ENCODE data around the gene SESN2.

The SESN2 gene

GRCh38 chr1:28249013-28249865, 10.1 kb upstream of the SESN2 start:
- Histone ChIP-seq H3K4me1 (ENCODE audit: control insufficient read depth, insufficient read depth, low read length, poor library complexity, severe bottlenecking) (peaks cover 32% of the 10 kb centered on the region), H3K27me3 (replicated peaks; ENCODE audit: control insufficient read depth, insufficient read depth, low read length, poor library complexity, severe bottlenecking) (no peaks in the 10 kb centered on the region), H3K27ac (ENCODE audit: insufficient read depth, low read length, poor library complexity, severe bottlenecking) (peak overlapping the region; percentile 49), H3K36me3 (ENCODE audit: control insufficient read depth, insufficient read depth, low read length) (no peaks in the 10 kb centered on the region), H3K4me3 (ENCODE audit: insufficient read depth, low read depth, low read length, poor library complexity, severe bottlenecking) (peak overlapping the region; percentile 10), H3K9me3 (ENCODE audit: control insufficient read depth, low read length) (no peaks in the 10 kb centered on the region)
- no peak for DNase-seq

GRCh38 chr1:28249866-28250295, 9.4 kb upstream of the SESN2 start:
- no peaks in the 10 kb centered on the region for H3K36me3 ChIP-seq (ENCODE audit: control insufficient read depth, insufficient read depth, low read length)
- H3K4me1 ChIP-seq (ENCODE audit: control insufficient read depth, insufficient read depth, low read length, poor library complexity, severe bottlenecking): peaks cover 25% of the 10 kb centered on the region
- H3K27ac ChIP-seq (ENCODE audit: insufficient read depth, low read length, poor library complexity, severe bottlenecking): no peak overlapping the region
- H3K9me3 ChIP-seq (ENCODE audit: control insufficient read depth, low read length): no peaks in the 10 kb centered on the region
- H3K27me3 ChIP-seq (replicated peaks; ENCODE audit: control insufficient read depth, insufficient read depth, low read length, poor library complexity, severe bottlenecking): no peaks in the 10 kb centered on the region
- H3K4me3 ChIP-seq (ENCODE audit: insufficient read depth, low read depth, low read length, poor library complexity, severe bottlenecking): no peak overlapping the region
- DNase-seq: no peak

GRCh38 chr1:28256197-28256827, 3.0 kb upstream of the SESN2 start:
- Histone ChIP-seq H3K36me3 (ENCODE audit: control insufficient read depth, insufficient read depth, low read length) (no peaks in the 10 kb centered on the region), H3K4me1 (ENCODE audit: control insufficient read depth, insufficient read depth, low read length, poor library complexity, severe bottlenecking) (peaks cover 35% of the 10 kb centered on the region), H3K4me3 (ENCODE audit: insufficient read depth, low read depth, low read length, poor library complexity, severe bottlenecking) (no peak overlapping the region), H3K27me3 (replicated peaks; ENCODE audit: control insufficient read depth, insufficient read depth, low read length, poor library complexity, severe bottlenecking) (no peaks in the 10 kb centered on the region), H3K27ac (ENCODE audit: insufficient read depth, low read length, poor library complexity, severe bottlenecking) (no peak overlapping the region), H3K9me3 (ENCODE audit: control insufficient read depth, low read length) (no peaks in the 10 kb centered on the region)
- DNase-seq: no peak

GRCh38 chr1:28257736-28258135, 1.6 kb upstream of the SESN2 start:
- Histone ChIP-seq H3K4me1 (ENCODE audit: control insufficient read depth, insufficient read depth, low read length, poor library complexity, severe bottlenecking) (peaks cover 35% of the 10 kb centered on the region), H3K27ac (ENCODE audit: insufficient read depth, low read length, poor library complexity, severe bottlenecking) (no peak overlapping the region)
- DNase-seq: no peak

GRCh38 chr1:28258628-28259251, 578 bp upstream of the SESN2 start:
- Histone ChIP-seq H3K27ac (ENCODE audit: insufficient read depth, low read length, poor library complexity, severe bottlenecking) (no peak overlapping the region), H3K4me3 (ENCODE audit: insufficient read depth, low read depth, low read length, poor library complexity, severe bottlenecking) (peak overlapping the region; percentile 99), H3K27me3 (replicated peaks; ENCODE audit: control insufficient read depth, insufficient read depth, low read length, poor library complexity, severe bottlenecking) (no peaks in the 10 kb centered on the region), H3K9me3 (ENCODE audit: control insufficient read depth, low read length) (no peaks in the 10 kb centered on the region), H3K36me3 (ENCODE audit: control insufficient read depth, insufficient read depth, low read length) (no peaks in the 10 kb centered on the region), H3K4me1 (ENCODE audit: control insufficient read depth, insufficient read depth, low read length, poor library complexity, severe bottlenecking) (peaks cover 35% of the 10 kb centered on the region)
- DNase-seq: no peak

More at GRCh38 chr1:28257736-28258135, 1.6 kb upstream of the SESN2 start:
- no peak overlapping the region for H3K4me3 ChIP-seq (ENCODE audit: insufficient read depth, low read depth, low read length, poor library complexity, severe bottlenecking)
- no peaks in the 10 kb centered on the region for H3K36me3 ChIP-seq (ENCODE audit: control insufficient read depth, insufficient read depth, low read length)
- H3K9me3 ChIP-seq (ENCODE audit: control insufficient read depth, low read length): no peaks in the 10 kb centered on the region
- no peaks in the 10 kb centered on the region for H3K27me3 ChIP-seq (replicated peaks; ENCODE audit: control insufficient read depth, insufficient read depth, low read length, poor library complexity, severe bottlenecking)

GRCh38 chr1:28259934-28260802, 850 bp downstream of the SESN2 start:
- Histone ChIP-seq H3K9me3 (ENCODE audit: control insufficient read depth, low read length) (no peaks in the 10 kb centered on the region), H3K4me1 (ENCODE audit: control insufficient read depth, insufficient read depth, low read length, poor library complexity, severe bottlenecking) (peaks cover 35% of the 10 kb centered on the region), H3K27me3 (replicated peaks; ENCODE audit: control insufficient read depth, insufficient read depth, low read length, poor library complexity, severe bottlenecking) (no peaks in the 10 kb centered on the region), H3K4me3 (ENCODE audit: insufficient read depth, low read depth, low read length, poor library complexity, severe bottlenecking) (peak overlapping the region; percentile 99), H3K36me3 (ENCODE audit: control insufficient read depth, insufficient read depth, low read length) (no peaks in the 10 kb centered on the region), H3K27ac (ENCODE audit: insufficient read depth, low read length, poor library complexity, severe bottlenecking) (peak overlapping the region; percentile 76)
- no peak for DNase-seq

GRCh38 chr1:28260803-28261174, 1.5 kb downstream of the SESN2 start:
- H3K4me1 ChIP-seq (ENCODE audit: control insufficient read depth, insufficient read depth, low read length, poor library complexity, severe bottlenecking): peaks cover 32% of the 10 kb centered on the region
- H3K27ac ChIP-seq (ENCODE audit: insufficient read depth, low read length, poor library complexity, severe bottlenecking): no peak overlapping the region
- H3K9me3 ChIP-seq (ENCODE audit: control insufficient read depth, low read length): no peaks in the 10 kb centered on the region
- H3K4me3 ChIP-seq (ENCODE audit: insufficient read depth, low read depth, low read length, poor library complexity, severe bottlenecking): peak overlapping the region; percentile 99
- H3K36me3 ChIP-seq (ENCODE audit: control insufficient read depth, insufficient read depth, low read length): no peaks in the 10 kb centered on the region
- no peaks in the 10 kb centered on the region for H3K27me3 ChIP-seq (replicated peaks; ENCODE audit: control insufficient read depth, insufficient read depth, low read length, poor library complexity, severe bottlenecking)
- DNase-seq: no peak

- Histone ChIP-seq H3K27ac (ENCODE audit: insufficient read depth, low read length, poor library complexity, severe bottlenecking) (no peak overlapping the region), H3K4me1 (ENCODE audit: control insufficient read depth, insufficient read depth, low read length, poor library complexity, severe bottlenecking) (peaks cover 11% of the 10 kb centered on the region), H3K36me3 (ENCODE audit: control insufficient read depth, insufficient read depth, low read length) (no peaks in the 10 kb centered on the region)
Observed at GRCh38 chr1:28264897-28265296, 5.6 kb downstream of the SESN2 start.

GRCh38 chr1:28265577-28265976, 6.3 kb downstream of the SESN2 start:
- H3K27me3 ChIP-seq (replicated peaks; ENCODE audit: control insufficient read depth, insufficient read depth, low read length, poor library complexity, severe bottlenecking): no peaks in the 10 kb centered on the region
- H3K4me1 ChIP-seq (ENCODE audit: control insufficient read depth, insufficient read depth, low read length, poor library complexity, severe bottlenecking): peaks cover 6% of the 10 kb centered on the region
- no peak for DNase-seq
- H3K4me3 ChIP-seq (ENCODE audit: insufficient read depth, low read depth, low read length, poor library complexity, severe bottlenecking): no peak overlapping the region
- no peaks in the 10 kb centered on the region for H3K9me3 ChIP-seq (ENCODE audit: control insufficient read depth, low read length)
- H3K27ac ChIP-seq (ENCODE audit: insufficient read depth, low read length, poor library complexity, severe bottlenecking): no peak overlapping the region
- H3K36me3 ChIP-seq (ENCODE audit: control insufficient read depth, insufficient read depth, low read length): no peaks in the 10 kb centered on the region

More at GRCh38 chr1:28264897-28265296, 5.6 kb downstream of the SESN2 start:
- DNase-seq: no peak
- no peak overlapping the region for H3K4me3 ChIP-seq (ENCODE audit: insufficient read depth, low read depth, low read length, poor library complexity, severe bottlenecking)
- H3K9me3 ChIP-seq (ENCODE audit: control insufficient read depth, low read length): no peaks in the 10 kb centered on the region
- H3K27me3 ChIP-seq (replicated peaks; ENCODE audit: control insufficient read depth, insufficient read depth, low read length, poor library complexity, severe bottlenecking): no peaks in the 10 kb centered on the region
